ENCODE data around the gene CDX2. TPM values are rescaled to one million over a fixed set of nuclear protein-coding genes. Genes with fewer than 3 reads are reported as not detected.

The CDX2 gene
- total RNA-seq, 1 experiment from 2014 or later = not detected

GRCh38 chr13:27917121-27917947 is 51.8 kb downstream of the CDX2 start:
- Histone ChIP-seq H3K4me1 (ENCODE audit: insufficient read depth, low read length, poor library complexity, severe bottlenecking) (peaks cover 16% of the 10 kb centered on the region), H3K4me3 (ENCODE audit: low read depth, low read length, poor library complexity, severe bottlenecking) (no peak overlapping the region), H3K36me3 (ENCODE audit: insufficient read depth, low read length, poor library complexity, severe bottlenecking) (no peaks in the 10 kb centered on the region), H3K27ac (ENCODE audit: low read depth, low read length, poor library complexity, severe bottlenecking) (no peak overlapping the region), H3K27me3 (replicated peaks; ENCODE audit: insufficient read depth, low read depth, low read length, poor library complexity) (peaks cover 95% of the 10 kb centered on the region), H3K9me3 (ENCODE audit: low read depth, low read length, poor library complexity, severe bottlenecking) (no peaks in the 10 kb centered on the region)
- no TSS peak for BruUV-seq (replicated peaks)
- intact Hi-C loops (cut with micrococcal nuclease; ENCODE audit: unreplicated experiment) = no loop called here
- CTCF ChIA-PET = no interaction called here
- DNase-seq (ENCODE audit: low spot score) = no peak
- TF ChIP-seq EZH2 (IDR thresholded peaks at IDR 0.05; ENCODE audit: borderline replicate concordance, low read depth, low read length, poor library complexity, severe bottlenecking) (peak; percentile 84), CTCF (conservative IDR thresholded peaks at IDR 0.05; ENCODE audit: low read depth, low read length) (no peak)
- POLR2A ChIA-PET (ENCODE audit: low non-redundant PET) = no interaction called here

DNA sequence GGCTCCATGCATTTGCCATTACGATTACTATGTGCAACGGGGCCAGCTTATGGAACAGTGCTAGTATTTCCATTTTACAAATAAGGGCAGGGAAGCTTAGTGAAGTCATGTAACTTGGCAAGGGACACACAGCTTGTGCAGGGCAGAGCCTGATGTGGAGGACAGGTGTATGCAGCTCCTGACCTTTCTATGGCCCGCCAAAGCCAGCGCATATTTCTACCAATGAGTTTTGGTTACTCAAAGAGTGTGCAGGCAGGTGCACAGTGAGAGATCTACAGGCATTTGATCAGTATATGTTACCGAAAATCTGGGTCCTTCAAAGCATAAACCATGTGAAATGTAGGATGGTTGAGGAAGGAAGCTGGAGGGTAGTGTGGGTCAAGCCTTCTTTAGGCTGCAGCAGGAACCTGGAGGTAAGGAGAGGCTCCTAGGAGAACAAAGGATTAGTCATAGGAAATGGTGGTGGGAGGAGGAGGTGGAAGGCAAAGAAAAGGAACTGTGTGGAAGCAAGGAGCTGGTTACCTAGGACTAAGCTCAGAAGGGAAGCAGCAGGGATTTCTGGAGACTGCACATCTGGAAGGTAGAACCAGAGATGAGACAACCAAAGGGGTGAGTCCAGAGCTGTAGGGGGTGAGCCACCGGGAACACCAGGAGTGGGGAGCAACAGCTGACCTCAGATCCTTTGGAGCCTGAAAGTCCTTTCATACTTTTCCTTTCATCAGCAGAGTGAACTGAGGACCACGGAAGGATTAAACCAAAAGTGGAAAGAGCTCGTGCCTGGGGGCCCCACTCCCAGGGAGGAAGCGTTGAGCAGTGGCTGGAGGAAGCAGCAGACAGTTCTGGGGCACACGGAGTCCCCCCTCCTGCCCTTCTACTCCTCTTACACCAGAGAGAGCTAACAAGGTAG is 53.6 kb downstream of the CDX2 start:
- POLR2A ChIA-PET (ENCODE audit: low non-redundant PET) = no interaction called here
- H3K27me3 ChIP-seq (replicated peaks; ENCODE audit: insufficient read depth, low read depth, low read length, poor library complexity) = peaks cover 93% of the 10 kb centered on the region
- peaks cover 10% of the 10 kb centered on the region for H3K4me1 ChIP-seq (ENCODE audit: insufficient read depth, low read length, poor library complexity, severe bottlenecking)
- H3K36me3 ChIP-seq (ENCODE audit: insufficient read depth, low read length, poor library complexity, severe bottlenecking) = no peaks in the 10 kb centered on the region
- no peak overlapping the region for H3K4me3 ChIP-seq (ENCODE audit: low read depth, low read length, poor library complexity, severe bottlenecking)
- TF ChIP-seq CTCF (conservative IDR thresholded peaks at IDR 0.05; ENCODE audit: low read depth, low read length) (no peak), EZH2 (IDR thresholded peaks at IDR 0.05; ENCODE audit: borderline replicate concordance, low read depth, low read length, poor library complexity, severe bottlenecking) (no peak)
- H3K9me3 ChIP-seq (ENCODE audit: low read depth, low read length, poor library complexity, severe bottlenecking) = no peaks in the 10 kb centered on the region
- H3K27ac ChIP-seq (ENCODE audit: low read depth, low read length, poor library complexity, severe bottlenecking) = no peak overlapping the region
- no peak for DNase-seq (ENCODE audit: low spot score)
- intact Hi-C loops (cut with micrococcal nuclease; ENCODE audit: unreplicated experiment) = no loop called here
- CTCF ChIA-PET = no interaction called here
- BruUV-seq (replicated peaks) = no TSS peak

DNA sequence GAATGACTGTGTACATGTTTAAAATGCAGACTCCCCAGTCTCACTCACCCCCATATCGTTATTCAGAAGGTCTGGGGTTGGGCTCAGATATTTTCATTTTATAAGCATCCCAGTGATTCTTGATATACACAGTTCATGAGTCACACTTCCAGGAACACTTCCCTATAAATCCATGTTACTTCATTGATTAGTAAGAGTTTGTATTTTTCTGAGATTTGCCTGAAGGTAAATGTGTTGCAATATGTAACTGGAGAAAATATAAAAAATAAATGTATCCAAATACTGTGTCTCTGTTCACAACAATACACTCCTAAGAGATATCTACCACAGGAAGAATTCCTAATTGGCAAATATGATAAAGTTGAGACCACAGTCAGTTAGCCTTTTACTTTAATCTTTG is 56.0 kb downstream of the CDX2 start:
- DNase-seq (ENCODE audit: low spot score) = no peak
- H3K4me3 ChIP-seq (ENCODE audit: low read depth, low read length, poor library complexity, severe bottlenecking) = no peak overlapping the region
- H3K9me3 ChIP-seq (ENCODE audit: low read depth, low read length, poor library complexity, severe bottlenecking) = no peaks in the 10 kb centered on the region
- CTCF ChIA-PET = no interaction called here
- no peaks in the 10 kb centered on the region for H3K36me3 ChIP-seq (ENCODE audit: insufficient read depth, low read length, poor library complexity, severe bottlenecking)
- no peak overlapping the region for H3K27ac ChIP-seq (ENCODE audit: low read depth, low read length, poor library complexity, severe bottlenecking)
- TF ChIP-seq EZH2 (IDR thresholded peaks at IDR 0.05; ENCODE audit: borderline replicate concordance, low read depth, low read length, poor library complexity, severe bottlenecking) (no peak), CTCF (conservative IDR thresholded peaks at IDR 0.05; ENCODE audit: low read depth, low read length) (no peak)
- H3K4me1 ChIP-seq (ENCODE audit: insufficient read depth, low read length, poor library complexity, severe bottlenecking) = no peaks in the 10 kb centered on the region
- POLR2A ChIA-PET (ENCODE audit: low non-redundant PET) = no interaction called here
- intact Hi-C loops (cut with micrococcal nuclease; ENCODE audit: unreplicated experiment) = no loop called here
- no TSS peak for BruUV-seq (replicated peaks)
- peaks cover 93% of the 10 kb centered on the region for H3K27me3 ChIP-seq (replicated peaks; ENCODE audit: insufficient read depth, low read depth, low read length, poor library complexity)

All from A673 (cell line).